Peyer's patch (tissue), 4 donors: ENCODE measurements around the gene SH3RF1. TPM values are rescaled to one million over a fixed set of nuclear protein-coding genes. Genes with fewer than 3 reads are reported as not detected.

ENCODE experiments used
- DNase-seq, 3 donors: peaks; one replicate each; pipeline ENCODE4 v3.0.0-alpha.2; 2017 to 2019
- H3K27ac ChIP-seq, 4 donors: fragments of 200-600 bp; sonication (generic); one replicate each; pipeline ENCODE4 v1.5.1; 2016 to 2019
- H3K27me3 ChIP-seq, 2 donors: fragments of 200-600 bp; sonication (generic); one replicate each; pipeline ENCODE4 v1.5.1; 2019
- H3K36me3 ChIP-seq, 3 donors: fragments of 200-600 bp; sonication (generic); one replicate each; pipeline ENCODE4 v1.5.1; 2016 to 2019
- H3K4me1 ChIP-seq, 4 donors: fragments of 200-600 bp; sonication (generic); one replicate each; pipeline ENCODE4 v1.5.1; 2016 to 2019
- H3K4me3 ChIP-seq, 4 donors: fragments of 200-600 bp; sonication (generic); 1 replicate in 3 of 4; 2 replicates in 1 of 4; pipeline ENCODE4 v1.5.1; 2016 to 2019; ENCODE audit warnings: mild to moderate bottlenecking in 1 of 4
- H3K9me3 ChIP-seq, 4 donors: fragments of 200-600 bp; sonication (generic); one replicate each; pipeline ENCODE4 v1.5.1; 2016 to 2019; ENCODE audit warnings: mild to moderate bottlenecking in 1 of 4
- CTCF ChIP-seq, 6 experiments: fragments of 450-650 bp in 4 of 6; fragments of 200-600 bp in 2 of 6; sonication (generic) in 1 of 6; IDR thresholded peaks; one replicate each; pipeline ENCODE4 v1.5.1; 2017 to 2019; ENCODE audit warnings: antibody characterized with exemption in 6 of 6, mild to moderate bottlenecking in 3 of 6, moderate library complexity in 1 of 6
- POLR2A ChIP-seq, 2 donors: fragments of 450-650 bp; IDR thresholded peaks; one replicate each; pipeline ENCODE4 v1.5.1; 2017; ENCODE audit warnings: antibody characterized with exemption in 2 of 2, mild to moderate bottlenecking in 2 of 2, moderate library complexity in 2 of 2
- total RNA-seq, 4 donors: library from RNA; depleted of rRNA; stranded (reverse); fragments of >200 nt; gene quantifications; one replicate each; pipeline ENCODE4 v1.1.0, GENCODE V29; 2016

SH3RF1 gene
- total RNA-seq, 4 donors from 2014 or later = 23.1 to 55.0 (median 48.1) TPM

GRCh38 chr4:169092889-169093522 is 177.8 kb downstream of the SH3RF1 start:
- no peak overlapping the region for H3K4me3 ChIP-seq
- TF ChIP-seq POLR2A (IDR thresholded peaks at IDR 0.05) (no peak), CTCF (IDR thresholded peaks at IDR 0.05) (no peak)
- DNase-seq = no peak

GRCh38 chr4:169090484-169091215 is 180.1 kb downstream of the SH3RF1 start:
- Histone ChIP-seq H3K4me1 (no peaks in the 10 kb centered on the region), H3K27me3 (no peaks in the 10 kb centered on the region), H3K36me3 (peaks cover 0 to 19% (median 0%) of the 10 kb centered on the region in 3 donors), H3K4me3 (no peak overlapping the region), H3K9me3 (peaks cover 0 to 9% (median 0%) of the 10 kb centered on the region in 4 donors), H3K27ac (no peak overlapping the region)
- DNase-seq = no peak
- TF ChIP-seq CTCF (IDR thresholded peaks at IDR 0.05) = no peak
- TF ChIP-seq POLR2A (IDR thresholded peaks at IDR 0.05) = no peak

More at GRCh38 chr4:169092889-169093522, 177.8 kb downstream of the SH3RF1 start:
- no peaks in the 10 kb centered on the region for H3K4me1 ChIP-seq
- H3K9me3 ChIP-seq = peaks cover 0 to 9% (median 0%) of the 10 kb centered on the region in 4 donors
- H3K36me3 ChIP-seq = peaks cover 0 to 36% (median 0%) of the 10 kb centered on the region in 3 donors
- no peaks in the 10 kb centered on the region for H3K27me3 ChIP-seq
- H3K27ac ChIP-seq = no peak overlapping the region

GRCh38 chr4:169089004-169089403 is 181.8 kb downstream of the SH3RF1 start:
- H3K27me3 ChIP-seq = no peaks in the 10 kb centered on the region
- peaks cover 0 to 15% (median 0%) of the 10 kb centered on the region in 3 donors for H3K36me3 ChIP-seq
- H3K4me1 ChIP-seq = no peaks in the 10 kb centered on the region
- TF ChIP-seq CTCF (IDR thresholded peaks at IDR 0.05) (no peak), POLR2A (IDR thresholded peaks at IDR 0.05) (no peak)
- DNase-seq = no peak
- H3K4me3 ChIP-seq = no peak overlapping the region
- peaks cover 0 to 9% (median 0%) of the 10 kb centered on the region in 4 donors for H3K9me3 ChIP-seq
- no peak overlapping the region for H3K27ac ChIP-seq

GRCh38 chr4:169084954-169085353 is 185.8 kb downstream of the SH3RF1 start:
- H3K27me3 ChIP-seq = no peaks in the 10 kb centered on the region
- H3K4me3 ChIP-seq = no peak overlapping the region
- no peaks in the 10 kb centered on the region for H3K9me3 ChIP-seq
- no peak overlapping the region for H3K27ac ChIP-seq
- peaks cover 0 to 8% (median 0%) of the 10 kb centered on the region in 4 donors for H3K4me1 ChIP-seq
- H3K36me3 ChIP-seq = no peaks in the 10 kb centered on the region
- TF ChIP-seq POLR2A (IDR thresholded peaks at IDR 0.05) (no peak), CTCF (IDR thresholded peaks at IDR 0.05) (no peak)
- no peak for DNase-seq

GRCh38 chr4:169080981-169081380 is 189.8 kb downstream of the SH3RF1 start:
- Histone ChIP-seq H3K27ac (peak overlapping the region in 1 of 4 donors; percentile 22), H3K4me1 (peaks cover 0 to 12% (median 0%) of the 10 kb centered on the region in 4 donors), H3K27me3 (no peaks in the 10 kb centered on the region), H3K36me3 (no peaks in the 10 kb centered on the region), H3K9me3 (no peaks in the 10 kb centered on the region), H3K4me3 (no peak overlapping the region)
- DNase-seq = no peak
- TF ChIP-seq POLR2A (IDR thresholded peaks at IDR 0.05) = no peak
- TF ChIP-seq CTCF (IDR thresholded peaks at IDR 0.05) = no peak
